ENCODE results near the gene SP2.

GRCh38 chr17:47867813-47868533, 28.1 kb upstream of the SP2 start:
- TF ChIP-seq CTCF (IDR thresholded peaks at IDR 0.05 in 8 of 11, conservative IDR thresholded peaks at IDR 0.05 in 3 of 11) (no peak), POLR2AphosphoS5 (IDR thresholded peaks at IDR 0.05) (no peak)

Data from spleen (tissue), 7 donors.